BLaER1 (cell line): ENCODE data around the gene C2orf81.

Source experiments
- H3K27ac ChIP-seq: shearing (Covaris generic); formaldehyde crosslinking; 2 replicates; pipeline ENCODE4 v1.8.1; 2022
- H3K27me3 ChIP-seq: shearing (Covaris generic); formaldehyde crosslinking; 2 replicates; pipeline ENCODE4 v1.8.1; 2022
- H3K36me3 ChIP-seq: shearing (Covaris generic); formaldehyde crosslinking; 2 replicates; pipeline ENCODE4 v1.8.1; 2022
- H3K4me1 ChIP-seq: shearing (Covaris generic); formaldehyde crosslinking; 2 replicates; pipeline ENCODE4 v1.8.1; 2022
- H3K4me2 ChIP-seq: shearing (Covaris generic); formaldehyde crosslinking; 2 replicates; pipeline ENCODE4 v1.8.1; 2022
- H3K4me3 ChIP-seq: shearing (Covaris generic); formaldehyde crosslinking; 2 replicates; pipeline ENCODE4 v1.8.1; 2022
- H3K9ac ChIP-seq: shearing (Covaris generic); formaldehyde crosslinking; 2 replicates; pipeline ENCODE4 v1.8.1; 2022
- H3K9me3 ChIP-seq: shearing (Covaris generic); formaldehyde crosslinking; 2 replicates; pipeline ENCODE4 v1.8.1; 2022
- H4K20me1 ChIP-seq: shearing (Covaris generic); formaldehyde crosslinking; 2 replicates; pipeline ENCODE4 v1.8.1; 2022
- Cebpa-rat ChIP-seq: shearing (Covaris generic); IDR thresholded peaks from 2 replicates; pipeline ENCODE4 v1.8.1; 2022

The C2orf81 gene

DNA sequence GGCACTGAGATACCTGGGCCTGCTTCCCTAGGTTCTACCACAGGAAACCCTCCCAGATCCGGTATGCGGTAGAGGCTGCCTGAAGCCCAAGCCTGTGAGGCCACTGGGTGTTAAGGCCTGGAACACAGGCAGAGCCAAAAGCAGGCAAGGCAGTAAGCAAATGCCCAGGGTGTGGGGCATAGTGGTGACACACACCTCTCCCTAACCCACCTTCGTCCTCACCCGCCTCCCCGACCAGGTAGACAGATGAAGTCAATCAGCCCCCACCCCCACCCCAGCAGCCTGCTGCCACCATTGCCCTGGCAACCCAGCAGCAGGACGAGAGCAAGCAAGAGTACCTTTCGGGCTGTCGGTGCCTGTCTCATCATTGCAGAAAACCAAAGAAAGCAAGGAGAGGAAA is 47.4 kb downstream of the C2orf81 start:
- Histone ChIP-seq H4K20me1 (peaks cover 66% of the 10 kb centered on the region), H3K4me3 (no peak overlapping the region), H3K27ac (no peak overlapping the region), H3K4me2 (peak overlapping the region; percentile 63), H3K27me3 (no peaks in the 10 kb centered on the region), H3K9me3 (no peaks in the 10 kb centered on the region), H3K9ac (no peak overlapping the region), H3K36me3 (peaks cover 90% of the 10 kb centered on the region), H3K4me1 (peaks cover 35% of the 10 kb centered on the region)
- TF ChIP-seq Cebpa-rat, result no peak

DNA sequence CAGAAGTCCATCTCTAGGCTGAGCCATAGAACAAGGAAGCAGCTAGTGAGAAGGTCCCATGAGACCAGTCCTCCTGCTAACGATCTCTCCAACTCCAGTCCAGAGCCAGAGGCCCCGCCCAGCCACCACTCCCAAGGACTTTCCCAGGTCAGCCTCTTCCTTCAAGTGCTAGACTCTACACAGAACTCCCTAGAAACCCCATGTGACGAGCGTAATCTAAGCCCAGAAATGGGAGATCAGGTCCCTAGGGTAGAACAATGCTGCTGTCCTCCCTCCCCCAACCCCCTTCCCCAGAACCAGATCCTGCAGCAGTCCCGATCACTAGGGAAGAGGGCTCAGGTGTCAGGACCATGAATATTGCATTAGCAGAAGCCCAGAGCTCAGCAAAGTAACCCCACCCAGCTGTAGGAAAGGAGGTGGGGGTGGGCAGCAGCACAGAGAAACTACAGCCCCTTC is 48.2 kb downstream of the C2orf81 start:
- peaks cover 59% of the 10 kb centered on the region for H4K20me1 ChIP-seq
- H3K4me2 ChIP-seq, result peak overlapping the region; percentile 63
- peak overlapping the region; percentile 35; the same call in 1 of the 2 replicates for H3K27ac ChIP-seq
- H3K4me1 ChIP-seq, result peaks cover 30% of the 10 kb centered on the region
- H3K9ac ChIP-seq, result 0 out of 2 replicates have a peak overlapping the region, but pooled peaks have one; percentile 3
- no peak overlapping the region for H3K4me3 ChIP-seq
- no peaks in the 10 kb centered on the region for H3K27me3 ChIP-seq
- H3K9me3 ChIP-seq, result no peaks in the 10 kb centered on the region
- no peak for TF ChIP-seq Cebpa-rat
- peaks cover 90% of the 10 kb centered on the region for H3K36me3 ChIP-seq

DNA sequence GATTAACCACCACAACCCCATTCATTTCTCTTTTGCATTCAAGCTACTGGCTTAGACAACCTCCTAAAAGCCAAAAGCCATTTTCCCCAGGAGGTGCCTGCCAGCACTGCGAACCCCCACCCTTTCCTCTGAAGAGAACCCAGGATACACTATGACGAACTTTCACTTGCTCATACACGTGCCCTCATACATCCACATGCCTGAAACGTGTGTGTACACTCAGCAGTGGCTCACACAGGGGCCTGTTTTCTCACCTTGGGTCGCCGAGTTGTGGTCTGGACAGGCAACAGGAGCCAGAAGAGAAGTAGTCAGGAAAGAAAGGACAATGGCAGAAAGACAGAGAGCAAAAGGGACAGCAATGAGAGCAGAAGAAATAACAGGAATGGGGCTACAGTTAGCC is 48.7 kb downstream of the C2orf81 start:
- Histone ChIP-seq H3K27ac (peak overlapping the region; percentile 35; the same call in 1 of the 2 replicates), H3K9ac (0 out of 2 replicates have a peak overlapping the region, but pooled peaks have one; percentile 3), H3K9me3 (no peaks in the 10 kb centered on the region), H3K4me1 (peaks cover 30% of the 10 kb centered on the region), H3K4me3 (no peak overlapping the region), H3K36me3 (peaks cover 90% of the 10 kb centered on the region), H3K4me2 (peak overlapping the region; percentile 63), H4K20me1 (peaks cover 53% of the 10 kb centered on the region), H3K27me3 (no peaks in the 10 kb centered on the region)
- TF ChIP-seq Cebpa-rat, result no peak

GRCh38 chr2:74371421-74371820 is 50.0 kb downstream of the C2orf81 start:
- Histone ChIP-seq H3K4me1 (peaks cover 28% of the 10 kb centered on the region), H3K9me3 (no peaks in the 10 kb centered on the region), H4K20me1 (peaks cover 41% of the 10 kb centered on the region), H3K27ac (no peak overlapping the region), H3K4me3 (no peak overlapping the region), H3K4me2 (no peak overlapping the region), H3K9ac (no peak overlapping the region), H3K27me3 (no peaks in the 10 kb centered on the region), H3K36me3 (peaks cover 90% of the 10 kb centered on the region)
- TF ChIP-seq Cebpa-rat, result no peak

DNA sequence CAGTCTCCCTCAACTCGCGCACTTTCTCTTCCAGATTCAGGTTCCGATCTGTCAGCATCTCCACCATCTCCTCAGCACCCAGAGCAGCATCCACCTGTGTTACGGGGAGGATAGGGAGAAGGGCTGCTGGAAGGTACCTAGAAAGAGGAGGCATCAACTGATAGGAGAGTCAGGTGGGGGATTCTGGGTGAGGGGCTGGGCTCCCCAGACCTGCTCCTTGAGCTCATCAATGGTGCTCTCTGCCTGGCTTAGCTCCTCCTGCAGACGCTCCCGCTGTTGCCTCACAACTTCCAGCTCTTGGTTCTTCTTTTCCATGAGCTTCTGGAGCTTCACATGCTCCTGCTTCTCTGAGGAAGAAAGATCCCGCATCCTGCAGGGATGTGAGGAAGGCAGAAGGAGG is 51.4 kb downstream of the C2orf81 start:
- Histone ChIP-seq H3K36me3 (peaks cover 90% of the 10 kb centered on the region), H3K9ac (no peak overlapping the region), H3K9me3 (no peaks in the 10 kb centered on the region), H3K27me3 (no peaks in the 10 kb centered on the region), H3K4me1 (peaks cover 19% of the 10 kb centered on the region), H3K27ac (no peak overlapping the region), H3K4me3 (no peak overlapping the region), H3K4me2 (no peak overlapping the region), H4K20me1 (peaks cover 26% of the 10 kb centered on the region)
- TF ChIP-seq Cebpa-rat, result no peak

DNA sequence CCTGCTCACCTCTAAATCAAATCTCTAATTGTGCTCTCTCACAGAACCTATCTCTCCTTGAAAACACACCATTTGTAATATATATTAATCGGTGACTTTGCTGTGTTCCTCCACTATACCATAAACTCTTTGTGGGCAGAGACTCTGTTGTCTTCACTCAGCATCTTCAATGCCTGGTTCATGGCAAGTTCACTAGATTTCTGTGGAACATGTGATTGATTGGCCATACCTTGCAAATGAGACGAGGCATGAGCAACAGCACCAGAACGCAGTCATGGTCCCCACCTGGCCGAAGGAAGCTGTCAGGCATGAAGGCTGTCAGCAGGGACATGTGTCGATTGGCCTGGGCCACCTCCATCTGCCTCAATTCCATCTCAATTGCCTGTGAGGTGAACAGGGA is 52.9 kb downstream of the C2orf81 start:
- Histone ChIP-seq H3K27ac (no peak overlapping the region), H3K4me2 (no peak overlapping the region), H3K9ac (no peak overlapping the region), H3K9me3 (no peaks in the 10 kb centered on the region), H3K4me3 (no peak overlapping the region), H4K20me1 (peaks cover 12% of the 10 kb centered on the region), H3K4me1 (peaks cover 11% of the 10 kb centered on the region), H3K36me3 (peaks cover 93% of the 10 kb centered on the region), H3K27me3 (no peaks in the 10 kb centered on the region)
- no peak for TF ChIP-seq Cebpa-rat

GRCh38 chr2:74367789-74368188 is 53.6 kb downstream of the C2orf81 start:
- Histone ChIP-seq H3K4me2 (no peak overlapping the region), H4K20me1 (peaks cover 6% of the 10 kb centered on the region), H3K9ac (no peak overlapping the region), H3K4me3 (no peak overlapping the region), H3K36me3 (peaks cover 100% of the 10 kb centered on the region), H3K9me3 (no peaks in the 10 kb centered on the region), H3K27me3 (no peaks in the 10 kb centered on the region), H3K4me1 (peaks cover 4% of the 10 kb centered on the region), H3K27ac (no peak overlapping the region)
- no peak for TF ChIP-seq Cebpa-rat

DNA sequence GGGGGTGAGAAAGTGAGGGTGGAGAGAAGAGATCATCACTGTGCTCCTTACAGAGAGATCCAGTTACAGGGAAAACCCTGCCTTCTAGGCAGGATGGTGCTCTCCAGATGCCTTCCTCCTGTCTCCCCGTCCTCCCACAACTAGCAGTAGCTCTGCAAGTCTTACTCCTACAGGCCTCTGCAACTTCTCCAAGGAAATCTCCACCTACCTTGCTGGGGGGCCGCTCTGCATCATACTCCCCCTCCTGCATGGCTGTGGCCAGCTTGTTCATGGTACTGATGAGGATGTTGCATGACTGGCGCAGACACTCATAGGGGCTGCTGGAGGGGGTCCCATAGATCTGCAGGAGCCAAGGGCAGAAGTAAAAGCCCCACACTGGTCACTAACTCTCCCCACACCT is 55.4 kb downstream of the C2orf81 start:
- H3K36me3 ChIP-seq, result peaks cover 100% of the 10 kb centered on the region
- H3K4me2 ChIP-seq, result no peak overlapping the region

GRCh38 chr2:74364533-74365505 is 56.6 kb downstream of the C2orf81 start:
- Histone ChIP-seq H3K9ac (no peak overlapping the region), H3K4me1 (no peaks in the 10 kb centered on the region), H3K27me3 (no peaks in the 10 kb centered on the region), H4K20me1 (no peaks in the 10 kb centered on the region; the same call in 1 of the 2 replicates), H3K9me3 (no peaks in the 10 kb centered on the region), H3K4me3 (no peak overlapping the region), H3K4me2 (no peak overlapping the region), H3K27ac (no peak overlapping the region), H3K36me3 (peaks cover 100% of the 10 kb centered on the region)
- no peak for TF ChIP-seq Cebpa-rat

More for the DNA sequence above, 55.4 kb downstream of the C2orf81 start:
- H3K27ac ChIP-seq, result no peak overlapping the region
- H4K20me1 ChIP-seq, result no peaks in the 10 kb centered on the region; the same call in 1 of the 2 replicates
- H3K27me3 ChIP-seq, result no peaks in the 10 kb centered on the region
- H3K9me3 ChIP-seq, result no peaks in the 10 kb centered on the region
- no peaks in the 10 kb centered on the region for H3K4me1 ChIP-seq
- TF ChIP-seq Cebpa-rat, result no peak
- H3K9ac ChIP-seq, result no peak overlapping the region
- no peak overlapping the region for H3K4me3 ChIP-seq
